MM.1S (cell line): ENCODE measurements around the gene ITIH3.

Experiments used
- CTCF ChIP-seq: fragments of 300-600 bp; sonication (generic); IDR thresholded peaks from 2 replicates; pipeline ENCODE4 v1.5.1; 2016; ENCODE audit warnings: antibody characterized with exemption, low read length, mixed read lengths
- EZH2phosphoT487 ChIP-seq: fragments of 300-600 bp; sonication (generic); IDR thresholded peaks from 2 replicates; pipeline ENCODE4 v1.6.1; 2018; ENCODE audit warnings: antibody characterized with exemption, low read length

GRCh38 chr3:52790741-52791140 is 3.9 kb upstream of the ITIH3 start:
- TF ChIP-seq CTCF (no peak), EZH2phosphoT487 (no peak)
